ENCODE results near the gene MRPL4.
A peak's percentile ranks its signal among the peaks of the same experiment; 100 is the strongest.
"Not testable (repeated sequence)": the region's sequence is repeated elsewhere in the genome, so short reads cannot be mapped to it uniquely, and the experiment has no call there.

MRPL4 gene

DNA sequence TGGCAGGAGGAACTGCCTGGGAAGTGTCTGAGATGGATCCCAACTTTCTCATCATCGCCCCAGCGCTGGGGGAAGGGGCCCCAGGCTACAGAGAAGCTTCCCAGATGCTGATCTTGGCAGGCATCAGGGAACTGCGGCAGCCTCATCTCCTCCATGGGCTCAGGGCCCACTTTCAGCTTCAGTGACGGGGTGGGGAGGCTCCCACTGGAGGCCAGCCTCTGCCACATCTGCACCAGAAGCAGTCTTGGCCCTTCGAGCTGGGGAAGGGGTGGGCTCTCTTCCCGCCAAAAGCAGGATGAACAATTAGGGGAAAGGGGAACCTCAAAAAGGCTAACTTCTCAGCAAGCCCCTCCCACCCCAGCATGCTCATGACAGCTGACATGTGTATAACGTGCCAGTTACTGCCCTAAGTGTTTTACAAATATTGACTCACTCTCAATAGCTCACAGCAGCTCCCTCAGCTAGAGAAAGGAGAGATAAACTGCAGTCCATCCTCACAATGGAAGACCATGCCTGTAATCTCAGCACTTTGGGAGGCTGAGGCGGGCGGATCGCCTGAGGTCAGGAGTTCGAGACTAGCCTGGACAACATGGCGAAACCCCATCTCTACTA is 13.7 kb upstream of the MRPL4 start:
- TF ChIP-seq, protein P1, sequence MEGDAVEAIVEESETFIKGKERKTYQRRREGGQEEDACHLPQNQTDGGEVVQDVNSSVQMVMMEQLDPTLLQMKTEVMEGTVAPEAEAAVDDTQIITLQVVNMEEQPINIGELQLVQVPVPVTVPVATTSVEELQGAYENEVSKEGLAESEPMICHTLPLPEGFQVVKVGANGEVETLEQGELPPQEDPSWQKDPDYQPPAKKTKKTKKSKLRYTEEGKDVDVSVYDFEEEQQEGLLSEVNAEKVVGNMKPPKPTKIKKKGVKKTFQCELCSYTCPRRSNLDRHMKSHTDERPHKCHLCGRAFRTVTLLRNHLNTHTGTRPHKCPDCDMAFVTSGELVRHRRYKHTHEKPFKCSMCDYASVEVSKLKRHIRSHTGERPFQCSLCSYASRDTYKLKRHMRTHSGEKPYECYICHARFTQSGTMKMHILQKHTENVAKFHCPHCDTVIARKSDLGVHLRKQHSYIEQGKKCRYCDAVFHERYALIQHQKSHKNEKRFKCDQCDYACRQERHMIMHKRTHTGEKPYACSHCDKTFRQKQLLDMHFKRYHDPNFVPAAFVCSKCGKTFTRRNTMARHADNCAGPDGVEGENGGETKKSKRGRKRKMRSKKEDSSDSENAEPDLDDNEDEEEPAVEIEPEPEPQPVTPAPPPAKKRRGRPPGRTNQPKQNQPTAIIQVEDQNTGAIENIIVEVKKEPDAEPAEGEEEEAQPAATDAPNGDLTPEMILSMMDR (IDR thresholded peaks at IDR 0.05; ENCODE audit: low read depth, low read length): no peak
- no peak overlapping the region for H3K4me3 ChIP-seq (ENCODE audit: low read depth, low read length)

DNA sequence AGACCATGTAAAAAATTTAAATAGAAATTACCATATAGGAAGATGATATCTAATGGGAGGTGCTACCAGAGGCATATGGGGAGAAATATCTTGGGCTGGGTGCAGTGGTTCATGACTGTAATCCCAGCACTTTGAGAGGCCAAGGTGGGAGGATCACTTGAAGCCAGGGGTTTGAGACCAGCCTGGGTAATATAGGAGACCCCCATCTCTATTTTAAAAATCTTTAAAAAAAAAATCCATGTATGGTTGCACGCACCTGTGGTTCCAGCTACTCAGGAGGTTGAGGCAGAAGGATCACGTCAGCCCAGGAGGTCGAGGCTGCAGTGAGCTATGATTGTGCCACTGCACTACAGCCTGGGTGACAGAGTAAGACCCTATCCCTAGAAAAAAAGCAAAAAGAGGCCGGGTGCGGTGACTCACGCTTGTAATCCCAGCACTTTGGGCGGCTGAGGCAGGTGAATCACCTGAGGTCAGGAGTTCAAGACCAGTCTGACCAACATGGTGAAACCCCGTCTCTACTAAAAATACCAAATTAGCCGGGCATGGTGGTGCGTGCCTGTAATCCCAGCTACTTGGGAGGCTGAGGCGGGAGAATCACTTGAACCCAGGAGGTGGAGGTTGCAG is 10.1 kb upstream of the MRPL4 start:
- not testable (repeated sequence) for H3K4me3 ChIP-seq (ENCODE audit: low read depth, low read length)

DNA sequence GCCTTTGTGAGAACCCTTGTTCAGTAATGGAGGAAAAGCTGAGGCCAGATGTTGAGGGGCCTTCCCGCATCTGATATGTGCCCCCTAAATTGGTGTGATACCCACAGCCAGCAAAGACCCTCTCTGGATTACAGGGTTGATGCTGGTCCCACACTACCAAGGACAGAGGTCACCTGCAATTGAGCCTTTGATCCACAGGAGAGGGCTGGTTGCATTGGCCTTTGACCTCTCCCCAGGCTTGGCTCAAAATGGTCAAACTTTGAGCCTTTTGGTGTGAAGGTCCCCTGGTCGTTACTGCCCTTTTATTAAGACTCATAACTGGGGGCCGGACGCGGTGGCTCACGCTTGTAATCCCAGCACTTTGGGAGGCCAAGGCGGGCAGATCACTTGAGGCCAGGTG is 8.4 kb upstream of the MRPL4 start:
- TF ChIP-seq, protein P1 (IDR thresholded peaks at IDR 0.05; ENCODE audit: low read depth, low read length): no peak
- H3K4me3 ChIP-seq (ENCODE audit: low read depth, low read length): no peak overlapping the region

DNA sequence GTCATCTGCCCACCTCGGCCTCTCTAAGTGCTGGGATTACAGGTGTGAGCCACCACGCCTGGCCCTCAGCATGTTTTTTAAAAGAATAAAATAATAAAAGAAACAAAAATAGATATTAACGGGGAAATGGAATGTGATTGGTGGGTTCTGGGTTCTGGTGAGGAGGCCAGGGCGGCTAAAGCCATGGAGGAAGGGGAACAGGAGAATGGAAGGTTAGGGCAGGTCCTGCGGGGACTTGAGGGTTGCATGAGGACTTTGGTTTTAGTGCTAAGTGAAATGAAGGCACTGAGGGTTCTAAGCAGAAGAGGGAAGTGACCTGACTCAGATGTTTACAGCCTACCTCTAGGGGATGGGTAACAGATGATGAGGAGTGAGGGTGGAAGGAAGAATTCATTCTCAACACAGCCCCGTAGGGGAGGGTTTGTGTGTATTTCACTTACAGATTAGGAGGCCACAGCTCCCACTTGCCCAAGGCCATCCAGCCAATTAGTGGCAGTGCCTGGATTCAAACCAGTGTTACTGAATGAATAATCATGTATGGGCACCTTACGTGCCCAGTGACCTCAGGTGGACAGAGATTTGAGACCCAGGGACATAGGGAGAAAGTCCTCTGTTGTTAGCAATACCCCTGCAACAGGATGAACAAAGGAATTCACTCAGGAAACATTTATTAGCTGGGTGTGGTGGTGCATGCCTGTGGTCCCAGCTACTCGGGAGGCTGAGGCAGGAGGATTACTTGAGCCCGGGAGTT is 6.7 kb upstream of the MRPL4 start:
- TF ChIP-seq, protein P1 (IDR thresholded peaks at IDR 0.05; ENCODE audit: low read depth, low read length): no peak
- H3K4me3 ChIP-seq (ENCODE audit: low read depth, low read length): no peak overlapping the region

DNA sequence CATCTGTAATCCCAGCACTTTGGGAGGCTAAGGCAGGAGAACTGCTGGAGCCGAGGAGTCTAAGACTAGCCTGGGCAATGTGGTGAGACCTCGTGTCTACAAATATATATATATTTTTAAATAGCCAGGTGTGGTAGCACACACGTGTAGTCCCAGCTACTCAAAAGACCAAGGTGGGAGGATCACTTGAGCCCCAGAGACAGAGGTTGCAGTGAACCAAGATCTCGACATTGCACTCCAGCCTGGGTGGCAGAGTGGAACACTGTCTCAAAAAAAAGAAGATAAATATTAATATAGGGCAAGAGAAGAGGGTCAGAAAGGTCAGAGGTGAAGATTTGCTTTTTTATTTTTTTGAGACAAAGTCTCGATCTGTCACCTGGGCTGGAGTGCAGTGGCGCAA is 5.5 kb upstream of the MRPL4 start:
- H3K4me3 ChIP-seq (ENCODE audit: low read depth, low read length): no peak overlapping the region
- TF ChIP-seq, protein P1 (IDR thresholded peaks at IDR 0.05; ENCODE audit: low read depth, low read length): no peak

DNA sequence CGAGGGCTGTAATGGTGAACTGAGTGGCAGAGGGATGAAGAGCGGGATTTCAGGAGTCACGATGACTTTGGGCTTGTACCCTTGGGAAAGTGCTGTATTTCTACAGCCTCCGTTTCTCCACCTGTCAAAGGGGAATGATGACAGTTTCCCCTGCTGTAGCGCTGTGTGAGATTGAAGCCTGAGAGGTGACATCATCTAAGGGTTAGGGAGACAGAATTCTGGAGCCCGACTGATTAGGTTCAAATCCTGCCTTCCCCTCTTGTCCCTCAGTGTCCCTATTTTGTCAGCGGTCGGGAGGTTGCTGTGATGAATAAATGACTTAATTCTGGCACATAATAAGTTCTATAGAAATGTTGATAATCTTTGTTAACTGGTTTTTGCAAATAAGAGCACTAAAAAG is 693 bp downstream of the MRPL4 start:
- TF ChIP-seq, protein P1 (IDR thresholded peaks at IDR 0.05; ENCODE audit: low read depth, low read length): no peak
- H3K4me3 ChIP-seq (ENCODE audit: low read depth, low read length): peak overlapping the region; percentile 74

DNA sequence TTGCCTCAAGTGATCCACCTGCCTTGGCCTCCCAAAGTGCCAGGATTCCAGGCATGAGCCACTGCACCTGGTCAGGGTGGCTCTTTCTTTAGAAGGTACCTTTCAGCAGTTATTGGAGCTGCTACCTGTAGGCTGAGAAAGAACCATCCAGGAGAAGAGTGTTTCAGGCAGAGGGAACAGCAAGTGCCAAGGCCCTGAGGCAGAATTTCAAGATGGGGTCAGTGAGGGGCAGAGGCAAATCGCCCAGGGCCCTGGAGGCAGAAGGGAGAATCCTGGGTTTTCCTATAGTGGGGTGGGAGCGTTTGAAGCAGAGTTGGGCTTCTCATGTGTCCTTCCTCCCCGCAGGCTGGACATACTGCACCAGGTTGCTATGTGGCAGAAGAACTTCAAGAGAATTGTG is 2.2 kb downstream of the MRPL4 start:
- no peak overlapping the region for H3K4me3 ChIP-seq (ENCODE audit: low read depth, low read length)
- TF ChIP-seq, protein P1 (IDR thresholded peaks at IDR 0.05; ENCODE audit: low read depth, low read length): no peak
